GM12892 (cell line): ENCODE results near the gene LMAN1.

Source experiments
- POLR2A ChIP-seq: IDR thresholded peaks from 2 replicates; pipeline ENCODE4 v1.6.1; 2011; ENCODE audit warnings: low read depth, low read length, control low read depth
- POLR2AphosphoS5 ChIP-seq: IDR thresholded peaks from 2 replicates; pipeline ENCODE4 v1.6.1; 2011; ENCODE audit warnings: low read depth, low read length, control low read depth

DNA sequence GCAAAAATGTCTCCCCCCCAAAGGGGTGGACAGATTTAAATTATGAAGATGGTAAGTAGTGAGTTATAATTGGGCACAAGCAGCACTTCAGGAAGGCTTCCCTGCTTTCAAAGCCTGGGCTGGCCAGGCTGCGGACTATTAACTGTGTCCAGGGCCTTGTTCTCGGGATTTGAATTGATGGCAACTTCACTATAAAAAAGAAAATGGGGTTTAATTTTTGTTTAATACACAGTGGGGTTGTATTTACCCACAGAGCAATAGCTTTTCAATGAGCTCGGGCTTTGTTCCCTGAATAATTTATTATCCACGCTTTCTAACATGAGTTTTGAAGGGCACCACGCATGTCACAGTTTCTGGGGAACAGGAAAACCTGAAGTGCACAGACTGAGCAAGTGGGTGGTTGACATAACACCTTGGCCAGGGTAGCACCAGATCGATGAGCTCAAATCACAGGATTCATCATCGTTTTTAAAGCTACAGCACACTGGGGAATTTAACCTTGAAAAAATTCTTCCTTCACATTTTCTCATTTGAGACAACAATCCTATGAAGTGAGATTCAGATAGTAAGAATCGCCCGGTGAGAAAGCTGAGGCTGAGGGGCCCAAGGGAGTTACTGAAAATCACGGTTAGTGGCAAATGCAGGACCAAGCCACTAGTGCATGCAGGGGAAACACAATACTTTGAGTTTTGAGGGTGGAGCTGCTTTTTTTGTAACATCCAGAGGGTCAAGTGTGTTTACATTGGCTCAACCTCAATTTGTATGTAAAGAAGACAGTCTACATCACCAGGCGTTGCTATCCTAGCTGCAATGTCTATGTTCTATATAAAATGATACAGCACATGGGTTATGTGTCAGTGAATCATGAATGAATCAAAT, 28.9 kb upstream of the LMAN1 start:
- TF ChIP-seq POLR2AphosphoS5 = no peak
- TF ChIP-seq POLR2A = no peak
